ENCODE data around the gene TOX2. TPM values are rescaled to one million over a fixed set of nuclear protein-coding genes. Genes with fewer than 3 reads are reported as not detected.

Gene TOX2
- total and polyA plus RNA-seq, 2 of the 4 experiments (the other 2 are of a cell fraction) = 1.3 to 17.5 TPM

DNA sequence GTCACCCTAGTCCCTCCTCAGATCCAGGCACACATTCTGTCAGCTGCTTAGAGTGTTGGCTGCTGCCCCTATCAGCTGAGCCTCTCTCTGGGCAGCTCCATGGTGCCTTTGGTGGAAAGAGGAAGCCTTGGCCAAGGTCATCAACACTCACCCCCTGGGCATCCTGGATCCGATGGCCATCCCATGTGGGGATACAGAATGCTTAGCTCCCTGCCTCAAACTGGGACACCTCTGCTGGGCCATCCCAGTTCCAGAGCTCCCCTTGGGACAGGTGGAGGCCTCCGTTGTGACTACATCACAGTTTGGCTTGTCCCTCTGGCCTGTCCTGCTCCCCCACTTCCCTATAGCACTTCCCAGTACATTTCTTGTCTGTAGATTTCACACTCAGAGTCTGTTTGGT, 45.6 kb downstream of the TOX2 start:
- 0 out of 2 replicates have a peak overlapping the region, but pooled peaks have one; percentile 1 for H4K91ac ChIP-seq (ENCODE audit: insufficient read depth, low read depth, low read length)
- H3K4me3 ChIP-seq (ENCODE audit: insufficient read depth, low read depth, low read length) = no peak overlapping the region
- H2BK5ac ChIP-seq (ENCODE audit: low read depth, low read length, poor library complexity, severe bottlenecking) = no peak overlapping the region
- in situ Hi-C loops (cut with MboI; ENCODE audit: low sequenced_read_pairs) = no loop called here
- DNase-seq (no peak), ATAC-seq (ENCODE audit: low read depth) (no peak)
- no peak overlapping the region; a peak in 1 of 4 replicates for H4K8ac ChIP-seq (ENCODE audit: low read depth in 2 of 2, low read length in 2 of 2)
- H3K9me3 ChIP-seq (ENCODE audit: control insufficient read depth, insufficient read depth, low read length) = no peaks in the 10 kb centered on the region
- no peak overlapping the region for H2AFZ ChIP-seq (replicated peaks; ENCODE audit: low read length, poor library complexity)
- no peaks in the 10 kb centered on the region for H3K36me3 ChIP-seq (ENCODE audit: control insufficient read depth, insufficient read depth, low read length)
- H3K56ac ChIP-seq (ENCODE audit: extremely low read depth, insufficient read depth, low read length) = no peak overlapping the region
- H2AK5ac ChIP-seq (ENCODE audit: low read depth, low read length) = peak overlapping the region; percentile 60
- peaks cover 68 to 93% of the 10 kb centered on the region in 2 experiments for H3K79me1 ChIP-seq (ENCODE audit: low read depth in 1 of 2, low read length in 2 of 2)
- peaks cover 29% of the 10 kb centered on the region; the same call in 1 of the 2 replicates for H4K20me1 ChIP-seq (ENCODE audit: insufficient read depth, low read length)
- no peak overlapping the region for H3K4me2 ChIP-seq (ENCODE audit: low read depth, low read length)
- no peak overlapping the region for H3K23ac ChIP-seq (ENCODE audit: low read depth, low read length)
- peak overlapping the region; percentile 31; the same call in 1 of the 2 replicates for H3K14ac ChIP-seq (replicated peaks; ENCODE audit: low read depth, low read length)
- BruUV-seq (replicated peaks) = no TSS peak
- dilution Hi-C loops (cut with HindIII; ENCODE audit: low sequenced_read_pairs, unreplicated experiment) = no loop called here
- 0 out of 3 replicates have a peak overlapping the region, but pooled peaks have one; percentile 3 for H2BK15ac ChIP-seq (ENCODE audit: low read depth, low read length)
- H4K5ac ChIP-seq (ENCODE audit: low read depth, low read length) = no peak overlapping the region
- H2BK120ac ChIP-seq (ENCODE audit: low read depth, low read length) = no peak overlapping the region
- no CpG with 5 or more reads among the region's 2 CpGs for WGBS, 2 experiments (ENCODE audit: extremely low coverage in 2 of 2, insufficient read length in 1 of 2)
- ChIA-PET CTCF (interaction anchor here (1.2 kb wide), 1 partner anchor 40 kb away, joined by 3 read pairs; no protein-coding TSS in a partner anchor), POLR2A (ENCODE audit: unreplicated experiment) (no interaction called here)
- no peak overlapping the region for H3K27ac ChIP-seq (ENCODE audit: insufficient read depth, low read length)
- H3K9ac ChIP-seq (ENCODE audit: low read depth, low read length) = no peak overlapping the region
- no peak overlapping the region for H3K18ac ChIP-seq (ENCODE audit: low read depth, low read length)
- H2AK9ac ChIP-seq (replicated peaks; ENCODE audit: low read depth, low read length, poor library complexity) = no peak overlapping the region
- 0 out of 2 replicates have a peak overlapping the region, but pooled peaks have one; percentile 13 for H3K4ac ChIP-seq (ENCODE audit: low read depth, low read length)
- peak overlapping the region; percentile 15; the same call in 1 of the 2 replicates for H2BK20ac ChIP-seq (ENCODE audit: low read depth, low read length)
- peaks cover 27% of the 10 kb centered on the region for H3K4me1 ChIP-seq (ENCODE audit: control insufficient read depth, insufficient read depth, low read length)
- H3K27me3 ChIP-seq (ENCODE audit: control insufficient read depth, insufficient read depth, low read length) = no peaks in the 10 kb centered on the region
- H3K9me1 ChIP-seq (ENCODE audit: insufficient read depth, low read length) = peaks cover 64% of the 10 kb centered on the region
- TF ChIP-seq RFX5 (IDR thresholded peaks at IDR 0.05; ENCODE audit: low read depth, low read length) (no peak), MAFK (IDR thresholded peaks at IDR 0.05; ENCODE audit: low read depth, low read length) (no peak), CHD1 (IDR thresholded peaks at IDR 0.05; ENCODE audit: low read depth, low read length) (no peak), MAZ (IDR thresholded peaks at IDR 0.05; ENCODE audit: borderline replicate concordance, low read depth, low read length) (no peak), POLR2A (IDR thresholded peaks at IDR 0.05; ENCODE audit: low read depth, low read length) (no peak), RAD21 (IDR thresholded peaks at IDR 0.05; ENCODE audit: low read length) (no peak), BHLHE40 (IDR thresholded peaks at IDR 0.05; ENCODE audit: low read depth, low read length) (no peak), NFE2L2 (IDR thresholded peaks at IDR 0.05; ENCODE audit: low read depth, low read length) (no peak), FOS (IDR thresholded peaks at IDR 0.05; ENCODE audit: low read depth, low read length) (no peak)
- TF ChIP-seq, protein P1, sequence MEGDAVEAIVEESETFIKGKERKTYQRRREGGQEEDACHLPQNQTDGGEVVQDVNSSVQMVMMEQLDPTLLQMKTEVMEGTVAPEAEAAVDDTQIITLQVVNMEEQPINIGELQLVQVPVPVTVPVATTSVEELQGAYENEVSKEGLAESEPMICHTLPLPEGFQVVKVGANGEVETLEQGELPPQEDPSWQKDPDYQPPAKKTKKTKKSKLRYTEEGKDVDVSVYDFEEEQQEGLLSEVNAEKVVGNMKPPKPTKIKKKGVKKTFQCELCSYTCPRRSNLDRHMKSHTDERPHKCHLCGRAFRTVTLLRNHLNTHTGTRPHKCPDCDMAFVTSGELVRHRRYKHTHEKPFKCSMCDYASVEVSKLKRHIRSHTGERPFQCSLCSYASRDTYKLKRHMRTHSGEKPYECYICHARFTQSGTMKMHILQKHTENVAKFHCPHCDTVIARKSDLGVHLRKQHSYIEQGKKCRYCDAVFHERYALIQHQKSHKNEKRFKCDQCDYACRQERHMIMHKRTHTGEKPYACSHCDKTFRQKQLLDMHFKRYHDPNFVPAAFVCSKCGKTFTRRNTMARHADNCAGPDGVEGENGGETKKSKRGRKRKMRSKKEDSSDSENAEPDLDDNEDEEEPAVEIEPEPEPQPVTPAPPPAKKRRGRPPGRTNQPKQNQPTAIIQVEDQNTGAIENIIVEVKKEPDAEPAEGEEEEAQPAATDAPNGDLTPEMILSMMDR (conservative IDR thresholded peaks at IDR 0.05; ENCODE audit: low read depth, low read length) = no peak
- TF ChIP-seq, protein P2, sequence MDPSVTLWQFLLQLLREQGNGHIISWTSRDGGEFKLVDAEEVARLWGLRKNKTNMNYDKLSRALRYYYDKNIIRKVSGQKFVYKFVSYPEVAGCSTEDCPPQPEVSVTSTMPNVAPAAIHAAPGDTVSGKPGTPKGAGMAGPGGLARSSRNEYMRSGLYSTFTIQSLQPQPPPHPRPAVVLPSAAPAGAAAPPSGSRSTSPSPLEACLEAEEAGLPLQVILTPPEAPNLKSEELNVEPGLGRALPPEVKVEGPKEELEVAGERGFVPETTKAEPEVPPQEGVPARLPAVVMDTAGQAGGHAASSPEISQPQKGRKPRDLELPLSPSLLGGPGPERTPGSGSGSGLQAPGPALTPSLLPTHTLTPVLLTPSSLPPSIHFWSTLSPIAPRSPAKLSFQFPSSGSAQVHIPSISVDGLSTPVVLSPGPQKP (IDR thresholded peaks at IDR 0.05; ENCODE audit: borderline replicate concordance, low read depth, low read length) = no peak
- TF ChIP-seq, protein P3, sequence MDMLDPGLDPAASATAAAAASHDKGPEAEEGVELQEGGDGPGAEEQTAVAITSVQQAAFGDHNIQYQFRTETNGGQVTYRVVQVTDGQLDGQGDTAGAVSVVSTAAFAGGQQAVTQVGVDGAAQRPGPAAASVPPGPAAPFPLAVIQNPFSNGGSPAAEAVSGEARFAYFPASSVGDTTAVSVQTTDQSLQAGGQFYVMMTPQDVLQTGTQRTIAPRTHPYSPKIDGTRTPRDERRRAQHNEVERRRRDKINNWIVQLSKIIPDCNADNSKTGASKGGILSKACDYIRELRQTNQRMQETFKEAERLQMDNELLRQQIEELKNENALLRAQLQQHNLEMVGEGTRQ (IDR thresholded peaks at IDR 0.05; ENCODE audit: low read depth, low read length) = no peak
- intact Hi-C loops (cut with micrococcal nuclease) = no loop called here

Measured in IMR-90 (cell line).